ES-I3 (cell line): Measurements from ENCODE around the gene IRF1.
A peak's percentile ranks its signal among the peaks of the same experiment; 100 is the strongest.
"Not testable (repeated sequence)": the region's sequence is repeated elsewhere in the genome, so short reads cannot be mapped to it uniquely, and the experiment has no call there.

Experiments
- H3K36me3 ChIP-seq: 2 replicates; pipeline ENCODE4 v1.6.1; 2013; ENCODE audit warnings: mild to moderate bottlenecking, low read length, control low read depth, moderate library complexity; ENCODE audit not compliant: insufficient read depth
- H3K4me1 ChIP-seq: 2 replicates; pipeline ENCODE4 v1.6.1; 2013; ENCODE audit warnings: mild to moderate bottlenecking, control low read depth, low read length; ENCODE audit not compliant: insufficient read depth
- H3K9ac ChIP-seq: 2 replicates; pipeline ENCODE4 v1.6.1; 2013; ENCODE audit warnings: low read depth, mild to moderate bottlenecking, low read length, moderate library complexity
- H3K9me3 ChIP-seq: 2 replicates; pipeline ENCODE4 v1.6.1; 2013; ENCODE audit warnings: mild to moderate bottlenecking, low read length, moderate library complexity; ENCODE audit not compliant: control insufficient read depth, insufficient read depth

IRF1 gene, protein sequence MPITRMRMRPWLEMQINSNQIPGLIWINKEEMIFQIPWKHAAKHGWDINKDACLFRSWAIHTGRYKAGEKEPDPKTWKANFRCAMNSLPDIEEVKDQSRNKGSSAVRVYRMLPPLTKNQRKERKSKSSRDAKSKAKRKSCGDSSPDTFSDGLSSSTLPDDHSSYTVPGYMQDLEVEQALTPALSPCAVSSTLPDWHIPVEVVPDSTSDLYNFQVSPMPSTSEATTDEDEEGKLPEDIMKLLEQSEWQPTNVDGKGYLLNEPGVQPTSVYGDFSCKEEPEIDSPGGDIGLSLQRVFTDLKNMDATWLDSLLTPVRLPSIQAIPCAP

DNA sequence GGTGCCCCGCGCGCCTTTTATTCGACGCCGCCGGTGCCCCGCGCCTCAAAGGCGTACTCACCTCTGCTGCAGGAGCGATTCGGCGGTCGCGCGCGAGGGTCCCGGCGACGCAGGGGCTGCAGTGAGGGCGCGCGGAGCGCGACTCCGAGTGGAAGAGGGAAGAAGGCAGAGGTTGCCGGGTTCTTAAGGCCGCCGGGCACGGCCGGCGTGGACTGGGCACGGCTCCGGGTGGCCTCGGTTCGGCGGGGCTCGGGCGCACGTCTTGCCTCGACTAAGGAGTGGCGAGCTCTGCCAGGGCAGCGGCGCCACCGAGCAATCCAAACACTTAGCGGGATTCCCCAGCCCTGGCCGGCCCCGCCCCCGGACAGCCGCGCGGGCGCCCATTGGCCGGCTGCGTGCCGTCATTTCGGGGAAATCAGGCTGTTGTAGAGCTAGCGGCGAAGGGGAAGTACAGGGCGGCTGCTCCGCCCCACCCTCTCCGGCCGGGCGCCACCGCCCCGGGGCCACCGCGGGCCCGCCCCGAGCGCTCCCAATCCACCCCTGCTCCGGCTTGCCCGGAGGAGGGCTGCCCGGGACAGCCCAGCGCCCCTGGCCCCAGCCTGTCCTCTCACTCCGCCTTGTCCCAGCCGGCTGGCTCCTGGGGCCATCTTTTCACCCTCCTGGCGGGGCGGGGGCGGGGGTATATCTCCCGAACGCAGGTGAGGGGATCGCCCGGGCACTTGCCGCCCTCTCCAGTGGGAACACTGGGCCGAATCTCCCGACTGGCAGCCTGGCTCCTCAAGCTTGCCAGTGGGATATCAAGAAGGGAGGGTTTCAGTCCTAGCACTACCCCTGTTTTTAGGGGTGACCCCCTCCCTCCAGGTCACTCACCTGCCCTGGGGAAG is at the start of gene IRF1:
Gene IRF1, minus strand, starts transcription at position 290 of the 884 bp plus-strand sequence. CDS start 1,295 bp downstream, outside the sequence.
- no peaks in the 10 kb centered on the region for H3K9me3 ChIP-seq
- peaks cover 14% of the 10 kb centered on the region for H3K36me3 ChIP-seq
- peaks cover 16% of the 10 kb centered on the region for H3K4me1 ChIP-seq
- peak within 1 kb of the TSS; percentile 93 for H3K9ac ChIP-seq

- no peak overlapping the region for H3K9ac ChIP-seq
- no peaks in the 10 kb centered on the region for H3K9me3 ChIP-seq
- no peaks in the 10 kb centered on the region for H3K4me1 ChIP-seq
- H3K36me3 ChIP-seq = no peaks in the 10 kb centered on the region
Observed at GRCh38 chr5:132540149-132540548, 49.6 kb upstream of the IRF1 start.

DNA sequence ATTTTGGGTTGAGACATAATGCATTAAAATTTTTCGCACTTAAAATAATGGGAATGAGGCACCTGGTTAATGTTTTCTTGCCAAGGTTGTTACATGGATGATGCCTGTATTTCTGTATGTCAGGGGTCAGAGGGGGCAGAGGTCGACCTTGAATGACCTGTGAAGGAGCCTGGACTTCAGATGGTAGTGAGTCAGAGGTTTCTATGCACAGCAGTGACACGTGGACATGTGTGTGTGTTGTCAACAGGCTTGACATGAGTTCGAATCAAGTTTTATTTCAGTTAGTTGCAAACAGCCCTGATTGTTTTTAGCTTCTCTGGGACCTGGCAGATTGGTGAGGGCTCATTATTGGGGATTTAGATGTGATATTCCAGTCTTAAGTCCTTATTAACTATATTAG is 49.1 kb upstream of the IRF1 start:
- Histone ChIP-seq H3K36me3 (no peaks in the 10 kb centered on the region), H3K9me3 (no peaks in the 10 kb centered on the region), H3K4me1 (no peaks in the 10 kb centered on the region), H3K9ac (no peak overlapping the region)

GRCh38 chr5:132530946-132531345 is 40.4 kb upstream of the IRF1 start:
- Histone ChIP-seq H3K9ac (no peak overlapping the region), H3K4me1 (no peaks in the 10 kb centered on the region), H3K9me3 (no peaks in the 10 kb centered on the region), H3K36me3 (no peaks in the 10 kb centered on the region)

- Histone ChIP-seq H3K9me3 (no peaks in the 10 kb centered on the region), H3K9ac (no peak overlapping the region), H3K36me3 (no peaks in the 10 kb centered on the region), H3K4me1 (no peaks in the 10 kb centered on the region)
Observed at GRCh38 chr5:132528866-132529634, 38.5 kb upstream of the IRF1 start.

- no peaks in the 10 kb centered on the region for H3K36me3 ChIP-seq
- no peaks in the 10 kb centered on the region for H3K4me1 ChIP-seq
- no peak overlapping the region for H3K9ac ChIP-seq
- no peaks in the 10 kb centered on the region for H3K9me3 ChIP-seq
Observed at GRCh38 chr5:132528021-132528420, 37.4 kb upstream of the IRF1 start.

DNA sequence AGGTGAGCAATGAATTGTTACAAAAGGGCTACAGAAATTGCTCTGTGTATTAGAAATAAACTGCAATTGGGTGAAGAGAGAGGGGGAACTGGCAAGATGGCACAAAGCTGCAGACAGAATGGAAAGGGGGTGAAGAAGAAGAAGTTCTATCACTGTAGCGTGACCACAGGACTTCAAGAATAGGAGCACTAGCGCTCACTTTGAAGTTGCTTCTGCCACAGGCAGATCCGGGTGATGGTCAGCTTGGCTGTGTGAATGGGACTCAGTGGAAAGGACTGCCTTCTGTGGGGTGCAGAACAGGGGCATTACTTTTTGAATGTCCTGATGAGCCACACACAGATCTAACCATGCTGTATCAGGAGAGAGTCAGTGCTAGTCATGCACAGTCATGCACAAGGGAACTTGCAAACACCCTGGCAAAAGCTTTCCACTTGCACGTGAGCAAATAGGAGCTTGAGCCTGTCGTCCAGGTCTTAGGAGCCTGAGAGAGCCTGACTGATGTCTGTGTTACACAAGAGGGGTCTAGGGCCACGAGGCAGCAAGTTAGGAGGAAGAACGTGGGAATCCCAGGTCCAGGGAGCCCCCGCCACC is 36.5 kb upstream of the IRF1 start:
- Histone ChIP-seq H3K9ac (no peak overlapping the region; the same call in 1 of the 2 replicates), H3K36me3 (no peaks in the 10 kb centered on the region), H3K4me1 (no peaks in the 10 kb centered on the region), H3K9me3 (no peaks in the 10 kb centered on the region)

GRCh38 chr5:132526290-132526973 is 35.9 kb upstream of the IRF1 start:
- peak overlapping the region; percentile 30; the same call in 1 of the 2 replicates for H3K9ac ChIP-seq
- H3K36me3 ChIP-seq = no peaks in the 10 kb centered on the region
- no peaks in the 10 kb centered on the region for H3K4me1 ChIP-seq

GRCh38 chr5:132525299-132525724 is 34.7 kb upstream of the IRF1 start:
- no peaks in the 10 kb centered on the region for H3K4me1 ChIP-seq
- H3K9ac ChIP-seq = no peak overlapping the region
- no peaks in the 10 kb centered on the region; the same call in 1 of the 2 replicates for H3K9me3 ChIP-seq
- H3K36me3 ChIP-seq = no peaks in the 10 kb centered on the region

More at GRCh38 chr5:132526290-132526973, 35.9 kb upstream of the IRF1 start:
- no peaks in the 10 kb centered on the region for H3K9me3 ChIP-seq

GRCh38 chr5:132524877-132525276 is 34.3 kb upstream of the IRF1 start:
- H3K9me3 ChIP-seq, H3K4me1 ChIP-seq, H3K9ac ChIP-seq, H3K36me3 ChIP-seq: not testable (repeated sequence)

DNA sequence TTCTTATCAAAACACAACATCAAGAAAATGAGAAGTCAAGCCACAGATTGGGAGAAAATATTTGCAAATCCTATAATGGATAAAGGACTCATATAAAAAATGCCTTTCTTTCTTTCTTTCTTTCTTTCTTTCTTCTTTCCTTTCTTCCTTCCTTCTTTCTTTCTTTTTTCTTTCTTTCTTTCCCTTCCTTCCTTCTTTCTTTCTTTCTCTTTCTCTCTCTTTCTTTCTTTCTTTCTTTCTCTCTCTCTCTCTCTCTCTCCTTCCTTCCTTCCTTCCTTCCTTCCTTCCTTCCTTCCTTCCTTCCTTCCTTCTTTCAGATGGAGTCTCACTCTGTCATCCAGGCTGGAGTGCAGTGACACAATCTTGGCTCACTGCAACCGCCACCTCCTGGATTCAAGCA is 31.5 kb upstream of the IRF1 start:
- not testable (repeated sequence) for H3K4me1 ChIP-seq

GRCh38 chr5:132513618-132514336 is 23.2 kb upstream of the IRF1 start:
- not testable (repeated sequence) for H3K4me1 ChIP-seq, H3K9me3 ChIP-seq, H3K9ac ChIP-seq, H3K36me3 ChIP-seq

More for the DNA sequence above, 31.5 kb upstream of the IRF1 start:
- not testable (repeated sequence) for H3K36me3 ChIP-seq, H3K9me3 ChIP-seq, H3K9ac ChIP-seq

- Histone ChIP-seq H3K36me3 (no peaks in the 10 kb centered on the region), H3K9me3 (peaks cover 3% of the 10 kb centered on the region), H3K4me1 (no peaks in the 10 kb centered on the region), H3K9ac (no peak overlapping the region)
Observed at GRCh38 chr5:132510076-132510475, 19.5 kb upstream of the IRF1 start.
